ENCODE data around the gene LRMDA.

Gene LRMDA

DNA sequence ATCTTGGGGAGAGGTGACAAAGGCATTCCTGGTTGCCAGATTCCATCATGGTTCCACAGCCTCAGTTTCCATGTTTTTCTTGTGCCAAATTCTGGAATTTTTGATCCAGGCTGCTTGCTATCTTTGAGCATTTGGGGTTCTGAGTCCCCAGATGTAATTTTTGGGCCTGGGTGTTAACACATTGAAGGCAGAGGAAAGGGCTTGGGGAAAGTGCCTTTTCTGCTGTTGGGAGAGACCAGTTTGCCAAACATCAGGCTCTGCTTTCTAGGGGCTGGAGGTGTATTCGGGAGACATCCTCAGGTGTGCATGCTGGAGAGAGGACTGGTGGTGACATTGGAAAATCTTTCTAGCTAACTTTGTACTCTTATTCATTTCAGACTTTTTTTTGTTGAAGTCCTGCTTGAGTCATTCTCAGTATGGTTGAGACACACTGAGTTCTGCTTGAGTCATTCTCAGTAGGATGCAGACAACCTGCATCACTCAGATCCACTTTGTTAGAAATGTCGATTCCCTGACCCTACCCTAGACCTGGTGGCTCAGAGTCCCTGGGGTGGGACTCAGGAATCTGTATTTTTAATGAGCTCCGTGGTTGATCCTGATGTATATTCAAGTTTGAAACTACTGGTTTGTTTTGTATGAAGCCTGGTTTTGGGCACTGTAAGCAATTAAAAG lies 101.0 kb downstream of the LRMDA start:
- DNase-seq (ENCODE audit: low read depth in 2 of 2, low spot score in 1 of 2) = no peak

DNA sequence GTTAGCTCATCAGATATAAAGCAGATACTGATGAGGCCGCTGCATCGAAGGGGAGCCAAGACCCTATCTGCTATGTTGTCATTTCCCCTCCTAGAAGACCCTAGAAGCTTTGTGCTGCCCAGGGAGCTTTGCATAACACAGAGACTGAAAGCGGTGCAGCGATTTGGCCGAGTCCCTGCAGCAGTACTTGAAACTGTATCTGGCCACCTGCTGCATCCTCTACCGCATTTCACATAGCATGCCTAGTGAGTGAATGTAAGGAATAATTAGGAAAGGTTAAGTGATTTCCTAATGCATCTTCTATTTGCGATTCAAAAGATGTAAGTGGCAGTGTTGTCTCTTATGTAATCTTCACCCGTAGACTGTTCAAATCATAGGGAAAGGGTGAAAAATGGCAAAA lies 106.7 kb downstream of the LRMDA start:
- DNase-seq (ENCODE audit: low read depth in 2 of 2, low spot score in 1 of 2) = no peak

DNA sequence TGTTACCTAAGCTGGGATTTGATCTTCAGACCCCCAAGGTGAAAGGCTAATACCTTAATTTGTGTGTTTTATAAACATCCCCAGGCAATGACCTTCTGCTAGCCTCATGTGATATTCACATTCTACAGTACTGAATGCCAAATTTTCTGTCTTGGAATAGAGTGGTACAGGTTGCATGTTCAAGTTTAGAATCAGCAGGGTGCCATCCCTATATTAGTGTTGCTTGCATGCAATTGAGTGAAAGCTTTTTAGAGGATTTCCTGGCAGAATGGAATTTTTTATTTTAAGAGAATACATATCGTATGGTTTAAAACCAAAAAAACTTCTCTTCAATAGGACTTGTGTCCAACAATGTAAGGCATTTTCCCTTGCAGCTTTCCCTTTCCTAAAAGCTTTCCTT lies 107.3 kb downstream of the LRMDA start:
- no peak for DNase-seq (ENCODE audit: low read depth in 2 of 2, low spot score in 1 of 2)

DNA sequence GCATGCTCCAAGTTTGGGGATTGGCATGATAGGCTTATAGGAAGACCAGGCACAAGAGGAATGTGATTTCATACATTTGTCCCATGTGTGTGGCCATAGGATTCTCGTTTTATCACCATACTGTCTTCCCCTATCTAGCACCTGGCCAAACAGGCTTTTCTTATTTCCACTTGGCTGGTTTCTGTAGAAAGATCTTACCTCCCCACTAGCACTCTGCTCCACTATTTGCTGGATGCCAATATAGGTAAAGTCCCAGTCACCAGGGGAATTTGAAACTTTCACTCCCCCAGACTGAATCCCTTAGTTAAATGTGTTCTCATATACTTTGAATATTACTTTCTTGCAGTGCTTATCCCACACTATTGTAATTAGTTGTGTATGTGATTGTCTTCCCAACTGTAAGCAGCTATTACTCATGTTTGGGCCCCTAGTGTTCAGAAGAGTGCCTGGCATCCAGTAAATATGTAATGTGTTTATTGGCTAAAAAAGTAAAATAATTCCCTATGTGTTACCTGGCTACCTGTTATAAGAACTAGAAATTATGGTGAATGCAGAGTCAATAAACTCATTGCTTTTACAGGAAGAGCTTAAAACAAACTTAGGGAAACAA lies 109.0 kb downstream of the LRMDA start:
- no peak for DNase-seq (ENCODE audit: low read depth in 2 of 2, low spot score in 1 of 2)

DNA sequence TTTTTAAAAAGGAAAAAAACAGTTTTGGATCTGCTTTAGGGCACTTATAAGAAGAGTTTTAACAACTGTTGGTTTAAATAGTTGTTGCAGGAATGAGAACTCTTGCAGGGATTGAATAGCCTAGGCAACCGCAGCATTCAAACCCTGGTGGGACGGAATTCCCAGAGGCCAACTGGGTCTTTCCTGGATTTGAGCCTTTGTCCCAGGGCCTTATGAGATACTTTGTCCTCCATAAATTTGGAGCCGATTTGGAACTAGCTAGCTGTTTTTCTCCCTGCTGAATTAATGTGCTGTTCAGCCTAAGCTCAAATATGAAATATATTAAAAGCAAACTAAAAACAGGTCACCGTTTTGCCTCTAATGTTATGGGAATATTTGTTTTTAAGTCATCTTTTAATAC lies 109.6 kb downstream of the LRMDA start:
- DNase-seq (ENCODE audit: low read depth in 2 of 2, low spot score in 1 of 2) = no peak

DNA sequence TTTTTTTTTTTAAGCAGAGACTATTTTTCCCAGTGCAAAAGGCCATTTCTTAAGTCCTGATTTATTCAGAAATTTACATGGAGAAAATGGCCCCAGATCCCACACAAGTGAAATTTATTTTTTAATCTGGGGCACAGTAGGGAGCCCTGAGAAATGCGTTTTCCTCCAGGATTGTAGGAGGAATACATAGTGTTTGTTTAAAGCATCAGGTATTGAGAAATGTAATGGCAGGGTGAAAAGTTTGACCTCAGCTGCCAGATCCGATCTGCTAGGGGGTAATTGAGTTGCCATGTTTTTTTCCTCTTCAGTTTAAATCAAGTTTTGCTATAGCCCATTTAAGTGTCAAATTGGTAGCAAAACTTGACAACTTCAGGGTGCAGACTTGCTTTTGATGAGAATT lies 110.0 kb downstream of the LRMDA start:
- DNase-seq (ENCODE audit: low read depth in 2 of 2, low spot score in 1 of 2) = no peak

DNA sequence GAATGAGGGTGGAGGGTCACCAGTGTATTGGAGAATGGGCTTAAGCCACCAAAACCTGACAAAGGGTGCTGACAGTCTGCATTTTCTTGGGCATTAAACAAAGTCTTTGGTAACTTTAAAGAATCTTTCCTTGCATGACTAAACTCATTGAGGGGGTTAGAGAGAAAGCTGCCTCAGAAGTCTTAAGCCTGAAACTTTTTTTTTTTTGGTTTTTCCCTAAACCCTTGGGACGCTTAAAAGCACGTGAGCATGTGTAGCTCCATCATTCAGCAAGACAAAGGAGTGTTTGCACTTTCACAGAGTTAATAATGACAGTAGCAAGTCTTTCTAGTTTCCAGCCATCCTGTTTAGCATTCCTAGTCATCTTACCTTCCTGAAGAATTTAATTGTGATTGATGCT lies 110.7 kb downstream of the LRMDA start:
- no peak for DNase-seq (ENCODE audit: low read depth in 2 of 2, low spot score in 1 of 2)

DNA sequence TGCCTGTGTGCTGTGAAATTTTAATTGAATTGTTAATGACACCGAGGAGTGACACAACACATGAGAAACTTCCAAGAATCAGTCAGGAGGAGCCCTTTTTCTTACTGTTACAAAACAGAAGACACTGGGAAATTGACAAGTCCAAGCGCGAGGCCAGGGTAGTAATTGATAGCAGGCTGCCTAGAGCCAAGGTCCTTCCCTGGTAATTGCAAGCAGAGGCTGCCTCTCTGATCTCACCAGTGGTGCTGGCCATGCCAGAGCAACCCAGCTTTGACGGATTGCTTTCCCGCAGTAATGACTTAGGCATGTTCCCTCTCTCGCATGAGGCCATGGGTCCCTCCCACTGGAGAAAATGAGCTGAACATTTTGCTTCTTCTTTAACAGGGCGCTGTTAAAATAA lies 111.5 kb downstream of the LRMDA start:
- DNase-seq (ENCODE audit: low read depth in 2 of 2, low spot score in 1 of 2) = no peak

DNA sequence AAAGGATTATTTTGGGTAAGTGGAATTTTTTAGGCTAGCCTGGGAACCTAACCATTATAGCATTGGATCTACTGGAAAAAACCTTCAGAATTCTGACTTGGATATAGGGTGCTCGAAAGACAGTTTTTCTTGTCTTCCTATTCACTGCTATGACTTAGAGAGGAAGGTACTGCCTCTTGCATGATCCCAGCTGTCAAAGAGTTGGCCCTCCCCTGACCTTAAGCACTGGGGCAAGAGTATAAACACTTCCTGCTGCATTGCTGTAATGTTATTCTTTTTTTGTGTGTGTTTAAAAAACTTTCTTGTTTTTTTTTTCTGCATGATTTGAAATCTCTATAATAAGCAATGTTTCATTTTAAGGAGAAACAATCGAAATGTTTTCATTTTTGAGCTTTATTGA lies 113.0 kb downstream of the LRMDA start:
- no peak for DNase-seq (ENCODE audit: low read depth in 2 of 2, low spot score in 1 of 2)

DNA sequence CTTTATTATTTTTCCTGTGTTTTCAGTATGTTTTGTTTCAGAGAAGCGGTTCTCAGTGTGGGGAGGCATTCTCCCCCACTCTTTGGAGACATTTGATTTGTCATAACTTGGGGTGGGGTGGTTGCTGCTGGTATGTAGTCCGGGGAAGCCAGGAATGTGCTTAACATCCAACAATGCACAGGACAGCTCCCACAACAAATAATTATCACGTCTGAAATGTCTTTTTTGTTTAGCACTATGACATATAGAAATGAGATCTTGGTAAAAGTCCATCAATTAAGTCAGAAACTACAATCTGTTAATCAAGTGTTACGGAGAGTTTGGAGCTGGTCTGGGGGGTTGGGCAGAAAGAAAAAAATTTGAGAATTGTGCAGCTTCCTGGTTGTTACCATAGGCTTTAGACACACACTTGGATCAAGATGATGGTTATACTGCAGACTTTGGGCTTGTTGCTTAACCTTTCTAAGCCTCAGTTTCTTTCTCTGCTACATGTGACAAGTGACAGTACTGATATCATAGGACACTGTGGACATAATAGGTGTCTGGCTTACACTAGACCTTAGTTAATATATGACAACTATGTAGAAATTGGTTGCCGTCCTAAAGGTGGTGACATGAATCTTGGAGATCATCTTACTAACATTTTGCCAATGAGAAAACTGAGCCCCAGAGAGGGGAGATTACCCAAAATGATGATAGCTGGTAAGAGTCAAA lies 113.7 kb downstream of the LRMDA start:
- no peak for DNase-seq (ENCODE audit: low read depth in 2 of 2, low spot score in 1 of 2)

DNA sequence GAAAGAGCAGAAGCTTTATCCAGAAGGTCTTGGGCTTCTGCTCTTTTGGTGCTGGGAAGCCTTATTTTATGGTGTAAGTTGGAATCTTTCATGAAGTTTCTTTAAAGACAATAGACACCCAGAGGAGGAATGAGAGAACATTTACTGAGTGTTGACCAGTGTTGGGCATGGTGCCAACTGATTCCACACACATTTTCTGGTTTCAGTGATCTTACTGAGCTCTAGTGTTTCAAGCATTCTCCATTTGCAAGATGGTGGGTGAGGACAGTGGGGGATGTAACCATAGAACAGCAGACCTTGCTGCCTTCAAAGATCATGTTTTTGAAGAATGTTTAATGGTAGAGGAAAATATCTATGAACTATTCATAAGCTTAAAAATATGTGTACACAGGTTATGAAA lies 114.6 kb downstream of the LRMDA start:
- no peak for DNase-seq (ENCODE audit: low read depth in 2 of 2, low spot score in 1 of 2)

DNA sequence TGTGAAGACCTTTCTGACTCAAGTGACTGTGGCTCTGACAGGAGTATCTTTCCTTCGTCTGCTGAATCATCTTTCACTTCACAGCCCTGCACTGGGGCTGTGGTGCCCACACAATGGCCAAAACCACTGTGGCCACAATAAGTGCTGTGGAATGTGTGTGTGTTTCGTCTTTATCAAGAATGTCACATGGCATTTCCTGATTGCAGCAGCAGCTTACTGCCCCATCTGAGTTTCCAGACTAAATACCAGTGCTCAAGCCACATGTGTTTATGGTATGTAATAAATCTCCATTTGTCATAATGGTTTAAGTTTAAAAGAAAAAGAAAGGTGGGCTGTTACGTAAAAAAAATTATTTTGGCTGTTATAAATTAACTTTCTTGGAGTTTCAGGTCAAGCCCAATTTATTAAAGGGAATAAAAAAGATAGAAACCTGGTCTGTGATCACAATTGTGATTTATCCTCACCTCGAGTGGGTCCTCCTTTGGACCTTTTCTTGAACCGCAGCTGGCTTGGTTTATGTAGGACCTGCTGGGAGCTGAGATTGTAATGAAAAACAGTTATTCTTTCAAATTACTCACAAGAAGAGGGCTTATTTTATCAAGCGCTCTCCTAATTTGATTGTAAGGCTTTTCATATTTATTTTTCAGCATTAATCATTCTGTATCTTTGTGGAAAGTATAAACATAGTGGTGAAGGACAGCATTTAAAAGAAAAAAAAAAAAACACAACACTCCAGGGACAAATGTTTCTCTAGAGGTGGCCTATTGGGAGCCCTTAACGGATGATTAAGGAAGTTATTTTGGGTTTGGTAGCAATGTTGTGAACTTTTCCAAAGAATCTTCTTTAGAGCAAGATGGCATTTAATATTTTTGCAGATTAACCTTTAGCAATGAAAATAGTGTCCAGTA lies 116.2 kb downstream of the LRMDA start:
- no peak for DNase-seq (ENCODE audit: low read depth in 2 of 2, low spot score in 1 of 2)

DNA sequence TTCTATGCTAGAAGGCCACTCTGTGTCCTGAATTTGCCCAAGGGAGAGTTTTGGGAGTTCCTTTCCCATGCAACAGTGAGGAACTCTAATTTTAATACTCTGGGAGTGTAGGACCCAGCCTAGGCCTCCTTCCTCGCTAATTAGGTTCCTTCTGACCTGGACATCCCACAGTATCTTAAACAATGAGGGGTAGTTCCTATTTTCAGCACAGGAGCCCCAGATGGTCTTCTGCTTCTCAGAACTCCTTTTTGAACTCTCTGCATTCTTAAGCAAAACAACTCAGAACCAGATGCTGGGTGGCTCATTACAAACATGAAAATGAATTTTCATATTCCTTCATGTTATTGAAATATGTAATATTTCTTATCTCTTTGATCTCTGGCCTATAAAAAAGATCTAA lies 116.9 kb downstream of the LRMDA start:
- DNase-seq (ENCODE audit: low read depth in 2 of 2, low spot score in 1 of 2) = no peak

DNA sequence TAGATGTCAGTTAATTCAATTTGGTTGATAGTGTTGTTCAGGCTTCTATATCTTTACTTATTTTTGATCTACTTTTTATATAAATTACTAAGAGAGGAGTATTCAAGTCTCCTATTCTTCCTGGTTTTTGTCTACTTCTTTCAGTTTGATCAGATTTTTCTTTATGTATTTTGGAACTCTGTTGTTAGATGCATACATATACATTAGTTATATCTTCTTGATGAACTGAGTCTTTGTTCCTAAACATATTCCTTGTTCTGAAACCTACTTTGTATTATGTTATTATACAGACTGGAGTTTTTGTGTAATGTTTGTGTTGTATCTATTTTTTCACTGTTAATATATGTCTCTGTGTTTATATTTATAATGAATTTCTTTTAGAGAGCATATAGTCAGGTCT lies 118.8 kb downstream of the LRMDA start:
- DNase-seq (ENCODE audit: low read depth in 2 of 2, low spot score in 1 of 2) = no peak

DNA sequence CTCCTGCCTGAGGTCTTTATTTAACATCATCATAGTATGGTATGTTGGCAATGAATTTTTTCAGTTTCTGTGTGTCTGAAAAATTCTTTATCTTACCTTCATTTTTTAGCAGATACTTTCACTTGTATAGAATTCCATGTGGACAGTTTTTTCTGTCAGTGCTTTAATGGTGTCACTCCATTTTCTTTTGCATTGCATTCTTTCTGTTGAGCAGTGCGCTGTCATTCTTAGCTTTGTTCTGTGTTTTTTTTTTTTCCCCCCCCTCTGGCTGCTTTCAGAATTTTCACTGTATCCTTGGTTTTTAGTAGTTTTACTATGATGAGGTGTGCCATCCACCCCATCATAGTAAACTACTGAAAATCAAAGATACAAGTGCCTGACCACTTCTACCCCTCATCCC lies 120.7 kb downstream of the LRMDA start:
- DNase-seq (ENCODE audit: low read depth in 2 of 2, low spot score in 1 of 2) = no peak

DNA sequence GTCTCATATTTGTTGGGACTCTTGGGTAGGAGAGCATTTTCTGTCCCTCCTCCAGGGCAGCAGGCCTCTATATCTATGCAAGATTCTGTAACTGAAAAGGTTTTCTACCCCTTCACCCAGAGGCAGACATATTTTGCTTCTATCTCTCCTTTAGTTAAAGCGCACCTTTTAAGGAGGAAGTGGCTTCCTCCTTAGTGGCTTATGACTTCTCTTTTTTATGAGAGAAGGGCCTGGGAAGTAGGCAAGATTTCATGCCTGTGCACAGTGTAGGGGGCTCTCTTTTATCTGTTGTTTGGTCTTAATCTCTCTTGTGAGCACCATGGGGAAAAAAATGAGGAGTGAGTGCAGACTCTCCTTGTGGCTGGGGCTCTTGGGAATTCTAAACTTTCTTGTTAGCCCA lies 122.1 kb downstream of the LRMDA start:
- DNase-seq (ENCODE audit: low read depth in 2 of 2, low spot score in 1 of 2) = no peak

DNA sequence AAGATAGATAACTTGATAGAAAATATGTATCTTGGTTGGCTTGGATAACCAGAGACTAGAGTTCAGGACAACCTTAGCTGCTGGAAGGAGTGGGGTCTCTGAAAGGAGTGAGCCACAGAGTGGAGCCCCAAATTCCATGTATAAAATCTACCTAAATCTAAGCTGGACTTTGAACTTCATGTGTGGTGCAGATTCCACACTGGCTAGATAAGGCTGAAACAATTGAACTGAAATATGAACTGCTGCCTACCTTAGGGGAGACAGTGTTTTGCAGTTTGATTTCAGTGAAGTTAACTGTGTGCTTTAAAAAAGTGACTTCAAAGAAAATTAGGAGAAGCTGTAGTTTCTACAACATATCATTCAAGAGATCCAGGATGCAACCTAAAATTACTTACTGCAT lies 123.9 kb downstream of the LRMDA start:
- no peak for DNase-seq (ENCODE audit: low read depth in 2 of 2, low spot score in 1 of 2)

DNA sequence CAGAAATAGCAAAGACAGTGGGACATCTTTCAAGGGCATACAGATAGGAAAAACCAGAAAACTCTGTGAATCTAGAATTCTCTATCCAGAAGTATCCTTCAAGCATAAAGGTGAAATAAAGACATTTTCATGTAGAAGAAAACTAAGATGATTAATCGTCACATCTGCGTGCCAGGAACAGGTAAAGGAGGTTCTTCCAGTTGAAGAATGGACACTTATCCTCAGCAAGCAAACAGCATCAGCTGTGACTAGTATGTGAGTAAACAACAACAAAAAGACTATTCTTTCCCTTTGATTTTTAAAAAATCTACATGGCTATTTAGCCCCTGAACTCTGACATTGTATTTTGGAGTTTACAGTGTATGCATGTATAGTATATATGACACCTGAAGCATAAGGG lies 124.9 kb downstream of the LRMDA start:
- DNase-seq (ENCODE audit: low read depth in 2 of 2, low spot score in 1 of 2) = no peak

DNA sequence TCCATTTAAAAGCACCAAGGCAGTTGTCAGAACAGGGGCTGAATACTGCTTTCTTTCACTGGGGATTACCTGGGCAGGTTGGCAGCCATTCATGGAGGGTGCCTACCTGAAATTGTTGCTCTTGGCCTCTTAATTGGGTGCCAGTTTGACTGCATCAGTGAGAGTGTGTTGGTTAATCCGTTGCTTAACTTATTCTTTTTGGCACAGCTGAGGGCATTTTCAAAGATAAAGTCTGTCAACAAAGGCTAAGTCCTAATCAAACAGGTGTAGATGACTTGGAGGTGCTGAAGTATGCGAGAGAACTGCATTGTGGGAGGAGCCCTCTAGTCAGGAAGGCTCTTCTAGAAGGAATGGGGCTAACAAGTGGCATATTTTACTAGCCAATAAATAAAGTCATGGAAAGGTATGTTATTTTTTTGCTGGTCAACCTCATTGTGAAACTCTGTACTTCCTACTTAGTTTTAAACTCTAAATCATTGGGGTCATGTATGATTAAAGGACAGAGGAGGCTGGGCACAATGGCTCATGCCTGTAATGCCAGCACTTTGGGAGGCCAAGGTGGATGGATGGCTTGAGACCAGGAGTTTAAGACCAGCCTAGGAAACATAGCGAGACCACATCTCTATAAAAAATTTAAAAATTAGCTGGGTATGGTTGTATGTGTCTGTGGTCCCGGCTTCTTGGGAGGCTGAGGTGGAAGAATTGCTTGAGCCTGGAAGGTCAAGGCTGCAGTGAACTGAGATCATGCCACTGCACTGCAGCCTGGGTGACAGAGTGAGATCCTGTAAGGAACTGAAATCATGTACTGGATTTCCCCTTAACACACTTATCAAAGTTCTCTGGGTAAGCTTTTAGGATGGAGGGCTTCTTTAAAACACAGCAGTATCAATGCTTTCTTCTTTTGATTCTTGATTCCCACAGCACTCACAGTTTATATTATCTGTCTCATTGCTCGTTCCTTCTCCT lies 134.1 kb downstream of the LRMDA start:
- no peak for DNase-seq (ENCODE audit: low read depth in 2 of 2, low spot score in 1 of 2)

DNA sequence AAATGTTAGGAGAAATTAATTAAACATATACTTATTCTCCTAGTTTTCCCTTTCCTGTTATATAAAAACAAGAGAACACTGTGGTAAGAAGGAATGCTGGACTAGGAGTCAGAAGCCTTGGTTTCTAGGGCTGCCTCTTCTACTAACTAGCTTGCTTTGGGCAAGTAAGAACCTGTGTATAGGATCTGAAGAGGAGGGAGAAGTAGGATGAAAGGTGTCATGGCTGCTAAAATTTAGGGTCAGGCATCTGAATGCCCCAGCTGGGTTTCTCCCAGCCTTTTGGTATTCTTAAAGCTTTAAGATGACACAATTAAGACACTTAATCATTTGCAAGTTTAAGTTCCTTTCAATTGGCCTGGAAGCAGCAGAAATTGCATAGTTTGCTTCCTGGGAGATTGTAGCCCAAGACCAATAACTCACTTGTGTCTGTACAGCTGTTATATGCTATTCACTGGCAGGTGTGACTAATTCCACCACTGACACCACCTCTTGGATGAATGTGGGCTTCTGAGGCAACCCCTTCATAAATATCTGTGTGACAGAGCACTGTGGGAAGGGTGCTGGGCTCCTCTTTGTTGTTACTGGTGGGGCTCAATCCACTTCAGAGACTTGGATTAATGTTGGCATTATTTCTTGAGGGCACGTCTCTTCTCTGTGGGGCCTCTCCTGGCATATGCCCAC lies 137.2 kb downstream of the LRMDA start:
- DNase-seq (ENCODE audit: low read depth in 2 of 2, low spot score in 1 of 2) = no peak

All from stimulated activated CD8-positive, alpha-beta memory T cell treated with anti-CD3 and anti-CD28 coated beads, Interleukin-4, amount 100 ng/mL, for 4 hours (primary cell).